AG09309 (cell line): ENCODE data around the gene EEA1.

Experiments
- DNase-seq: peaks from one replicate; pipeline ENCODE4 v3.0.0-alpha.2; 2010; ENCODE audit warnings: low read depth
- H3K4me3 ChIP-seq: 2 replicates; pipeline ENCODE4 v1.5.1; 2011; ENCODE audit warnings: mild to moderate bottlenecking, low read depth, low read length, moderate library complexity; ENCODE audit not compliant: control insufficient read depth
- TF ChIP-seq, protein P1 (sequence below): IDR thresholded peaks from 2 replicates; pipeline ENCODE4 v1.5.1; 2011; ENCODE audit warnings: mild to moderate bottlenecking, low read depth, low read length, inconsistent platforms; ENCODE audit not compliant: insufficient read depth, control insufficient read depth; ENCODE audit errors: missing control alignments

Gene EEA1

DNA sequence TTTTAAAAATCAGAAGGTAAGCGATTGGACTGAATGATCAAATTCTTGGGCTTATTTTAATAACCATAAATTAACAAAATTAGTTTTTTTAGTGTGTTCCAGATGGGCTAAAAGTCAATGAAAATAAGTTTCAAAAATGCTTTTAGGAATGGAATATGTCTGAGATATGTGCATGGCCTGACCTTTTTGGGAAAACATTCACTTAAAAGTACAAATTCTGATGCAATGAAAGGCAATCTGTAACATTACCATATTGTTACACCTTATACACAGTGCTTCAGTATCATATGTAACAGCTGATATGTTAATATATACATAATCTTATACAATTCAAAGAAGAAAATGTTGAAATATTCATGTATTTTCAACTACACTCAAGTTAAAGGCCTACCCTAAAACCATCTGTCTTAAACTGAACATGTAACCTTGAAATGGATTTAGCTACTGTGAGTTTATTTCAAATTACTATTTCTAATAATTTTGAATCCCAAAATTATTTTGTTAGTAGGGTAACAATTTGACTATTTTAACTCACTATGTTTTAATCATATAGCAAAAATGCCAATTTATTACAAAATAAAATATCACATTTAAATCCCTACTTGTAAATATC lies 84.8 kb downstream of the EEA1 start:
- DNase-seq = no peak
- TF ChIP-seq, protein P1, sequence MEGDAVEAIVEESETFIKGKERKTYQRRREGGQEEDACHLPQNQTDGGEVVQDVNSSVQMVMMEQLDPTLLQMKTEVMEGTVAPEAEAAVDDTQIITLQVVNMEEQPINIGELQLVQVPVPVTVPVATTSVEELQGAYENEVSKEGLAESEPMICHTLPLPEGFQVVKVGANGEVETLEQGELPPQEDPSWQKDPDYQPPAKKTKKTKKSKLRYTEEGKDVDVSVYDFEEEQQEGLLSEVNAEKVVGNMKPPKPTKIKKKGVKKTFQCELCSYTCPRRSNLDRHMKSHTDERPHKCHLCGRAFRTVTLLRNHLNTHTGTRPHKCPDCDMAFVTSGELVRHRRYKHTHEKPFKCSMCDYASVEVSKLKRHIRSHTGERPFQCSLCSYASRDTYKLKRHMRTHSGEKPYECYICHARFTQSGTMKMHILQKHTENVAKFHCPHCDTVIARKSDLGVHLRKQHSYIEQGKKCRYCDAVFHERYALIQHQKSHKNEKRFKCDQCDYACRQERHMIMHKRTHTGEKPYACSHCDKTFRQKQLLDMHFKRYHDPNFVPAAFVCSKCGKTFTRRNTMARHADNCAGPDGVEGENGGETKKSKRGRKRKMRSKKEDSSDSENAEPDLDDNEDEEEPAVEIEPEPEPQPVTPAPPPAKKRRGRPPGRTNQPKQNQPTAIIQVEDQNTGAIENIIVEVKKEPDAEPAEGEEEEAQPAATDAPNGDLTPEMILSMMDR = no peak
- no peak overlapping the region for H3K4me3 ChIP-seq

DNA sequence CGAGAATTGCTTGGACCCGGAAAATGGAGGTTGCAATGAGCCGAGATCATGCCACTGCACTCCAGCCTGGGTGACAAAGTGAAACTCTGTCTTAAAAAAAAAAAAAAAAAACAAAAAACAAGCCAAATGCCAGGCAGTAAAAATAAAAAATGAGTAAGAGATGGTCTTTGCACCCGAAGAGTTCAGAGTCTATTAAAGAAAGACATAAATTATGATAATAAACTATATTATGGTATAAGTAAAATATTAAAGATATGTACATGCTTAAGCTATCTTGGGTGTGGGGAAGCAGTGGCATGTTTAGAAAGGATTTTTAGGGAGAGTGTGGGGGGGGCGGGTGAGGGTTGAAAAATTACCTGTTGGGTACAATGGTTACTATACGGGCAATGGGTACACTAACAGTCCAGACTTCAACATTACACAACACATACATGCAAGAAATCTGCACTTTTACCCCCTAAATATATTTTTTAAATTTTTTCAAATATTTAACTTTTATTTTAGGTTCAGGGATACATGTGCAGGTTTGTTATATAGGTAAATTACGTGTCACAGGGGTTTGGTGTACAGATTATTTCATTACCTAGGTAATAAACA lies 99.3 kb downstream of the EEA1 start:
- TF ChIP-seq, protein P1 = no peak
- H3K4me3 ChIP-seq = no peak overlapping the region
- no peak for DNase-seq

DNA sequence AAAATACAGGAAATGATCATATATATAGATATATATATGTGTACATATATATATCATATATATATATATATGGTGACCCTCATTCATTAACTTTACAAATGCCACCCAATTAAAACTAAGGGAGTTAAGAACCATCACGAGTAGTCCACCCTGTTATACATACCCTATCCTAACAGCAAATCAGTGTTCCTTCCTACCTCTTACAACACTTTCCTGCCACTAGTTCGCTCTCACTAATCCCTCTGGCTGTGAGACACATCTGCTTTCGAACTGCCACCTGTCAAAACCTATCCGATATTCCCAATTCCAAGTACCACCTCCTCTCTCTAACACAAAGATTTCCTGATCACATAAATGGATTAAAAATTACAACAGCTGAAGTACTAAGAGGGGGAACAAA lies 100.5 kb downstream of the EEA1 start:
- H3K4me3 ChIP-seq = no peak overlapping the region
- TF ChIP-seq, protein P1 = no peak
- no peak for DNase-seq

DNA sequence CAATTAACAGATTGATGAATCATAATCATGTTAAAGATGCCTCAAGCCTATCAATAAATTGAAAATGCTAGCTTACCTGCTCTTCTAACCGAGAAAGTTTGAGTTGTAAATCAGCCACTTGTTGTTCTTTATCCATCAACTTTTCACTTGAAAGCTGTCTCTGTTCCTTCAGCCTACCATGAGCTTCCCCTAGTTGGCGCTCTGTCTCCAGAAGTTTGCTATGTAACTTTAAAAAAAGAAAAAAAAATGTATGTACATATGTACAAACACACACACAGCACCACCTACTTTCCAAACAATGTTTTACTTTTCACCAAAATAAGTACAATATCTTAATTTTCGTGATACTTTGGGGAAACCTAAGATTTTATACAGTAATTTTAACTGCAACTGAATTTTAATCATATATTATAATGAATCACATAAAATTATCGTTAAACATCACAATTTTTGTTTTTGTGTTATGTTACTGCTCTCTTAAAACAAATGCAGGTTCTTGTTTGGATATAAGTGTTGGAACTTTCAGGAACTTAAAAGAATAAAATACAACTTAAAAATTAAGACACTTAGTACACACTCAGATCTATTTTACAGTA lies 101.2 kb downstream of the EEA1 start:
- H3K4me3 ChIP-seq = no peak overlapping the region
- DNase-seq = no peak
- TF ChIP-seq, protein P1 = peak; percentile 83

DNA sequence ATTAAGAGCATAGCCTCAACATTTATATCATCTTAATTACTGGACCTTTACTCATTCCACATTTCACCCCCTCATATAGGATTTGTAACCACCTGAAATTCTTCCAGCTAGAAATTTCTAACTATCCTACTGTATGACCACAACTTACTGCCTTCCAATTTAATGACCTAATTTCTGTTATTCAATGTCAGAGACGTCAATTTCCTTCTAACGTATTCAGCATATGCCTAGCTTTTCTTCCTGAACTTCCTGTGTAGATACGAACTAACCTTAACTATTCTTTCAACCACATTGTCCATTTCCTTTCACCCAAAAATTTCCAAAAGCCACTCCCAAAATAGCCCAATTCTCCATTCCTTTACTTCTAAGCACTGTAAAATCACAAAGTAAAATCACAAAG lies 108.0 kb downstream of the EEA1 start:
- TF ChIP-seq, protein P1 = no peak
- DNase-seq = no peak
- H3K4me3 ChIP-seq = no peak overlapping the region

DNA sequence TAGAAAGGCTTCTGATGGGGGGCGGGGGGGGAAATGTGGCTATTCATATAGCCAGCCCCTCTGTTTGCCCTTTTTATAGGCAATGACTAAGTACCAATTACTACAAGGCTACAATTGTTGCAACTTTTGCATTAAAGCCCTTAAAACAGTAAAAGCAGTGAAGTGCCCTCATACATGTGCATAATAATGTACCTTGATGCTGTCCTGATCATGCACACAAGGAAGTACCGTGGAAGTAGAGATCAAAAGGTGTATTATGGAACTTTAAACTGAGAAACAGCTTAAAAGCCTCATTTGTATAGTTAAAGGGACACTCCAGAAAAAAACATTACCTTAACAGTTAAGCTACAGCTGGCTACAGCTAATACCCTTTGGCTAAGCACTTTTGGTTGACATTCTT lies 114.5 kb downstream of the EEA1 start:
- DNase-seq = no peak
- TF ChIP-seq, protein P1 = no peak
- no peak overlapping the region for H3K4me3 ChIP-seq
